Left lung (tissue), 10 donors: ENCODE data around the gene DKK2. TPM values are rescaled to one million over a fixed set of nuclear protein-coding genes. Genes with fewer than 3 reads are reported as not detected.

Experiments
- ATAC-seq: fragments of 200-7000 bp; cut with Tn5 transposase; one replicate; pipeline ENCODE4 v1.9.1; 2020; ENCODE audit warnings: moderate library complexity
- DNase-seq, 4 donors: peaks; one replicate each; pipeline ENCODE4 v3.0.0-alpha.2; 2013 to 2020
- H3K27ac ChIP-seq, 2 donors: fragments of 200-600 bp; sonication (generic) in 1 of 2; one replicate each; pipeline versions ENCODE4 v1.5.0 to v1.8.0; 2020 to 2021
- H3K27me3 ChIP-seq, 2 donors: fragments of 200-600 bp; sonication (generic) in 1 of 2; one replicate each; pipeline versions ENCODE4 v1.5.0 to v1.8.0; 2020 to 2021
- H3K36me3 ChIP-seq, 2 donors: fragments of 200-600 bp; sonication (generic) in 1 of 2; one replicate each; pipeline versions ENCODE4 v1.5.0 to v1.8.0; 2020 to 2021
- H3K4me1 ChIP-seq, 2 donors: fragments of 200-600 bp; one replicate each; pipeline ENCODE4 v1.8.0; 2021
- H3K4me3 ChIP-seq, 2 donors: fragments of 200-600 bp; sonication (generic) in 1 of 2; one replicate each; pipeline versions ENCODE4 v1.5.0 to v1.8.0; 2020 to 2021; ENCODE audit warnings: mild to moderate bottlenecking in 1 of 2
- H3K9me3 ChIP-seq, 2 donors: fragments of 200-600 bp; sonication (generic) in 1 of 2; one replicate each; pipeline versions ENCODE4 v1.5.0 to v1.8.0; 2020 to 2021
- intact Hi-C, 2 donors: fragments of 100-400 bp; cut with DNase I; formaldehyde crosslinking; loops; one replicate each; pipeline versions ENCODE4 v1.11.2 to v1.14.2; 2022
- polyA plus RNA-seq, 6 donors: library from polyadenylated mRNA; unstranded; fragments of 120-200 nt; gene quantifications; one replicate each; pipeline ENCODE4 v1.2.1, GENCODE V29; 2013; ENCODE audit not compliant: insufficient read length in 6 of 6
- total RNA-seq, 2 donors: library from RNA; stranded (reverse); fragmentation: NEBNext Ultra II Directional; extraction: Animal tissue kit (Norgen Biotek cat#: 25700); gene quantifications; one replicate each; pipeline ENCODE4 v1.2.1, GENCODE V29; 2021
- TF ChIP-seq, protein P1 (sequence below), 2 donors: fragments of 200-600 bp; sonication (generic) in 1 of 2; IDR thresholded peaks; one replicate each; pipeline versions ENCODE4 v1.5.0 to v1.8.0; 2021; ENCODE audit warnings: antibody characterized with exemption in 2 of 2
- donor health status: DM: no; HTN: yes; CAD: no.
- donor health status: DM: no; HTN: no; CAD: no.

Gene DKK2
- total and polyA plus RNA-seq, 8 donors, result 1.8 to 20.2 (median 3.8) TPM

DNA sequence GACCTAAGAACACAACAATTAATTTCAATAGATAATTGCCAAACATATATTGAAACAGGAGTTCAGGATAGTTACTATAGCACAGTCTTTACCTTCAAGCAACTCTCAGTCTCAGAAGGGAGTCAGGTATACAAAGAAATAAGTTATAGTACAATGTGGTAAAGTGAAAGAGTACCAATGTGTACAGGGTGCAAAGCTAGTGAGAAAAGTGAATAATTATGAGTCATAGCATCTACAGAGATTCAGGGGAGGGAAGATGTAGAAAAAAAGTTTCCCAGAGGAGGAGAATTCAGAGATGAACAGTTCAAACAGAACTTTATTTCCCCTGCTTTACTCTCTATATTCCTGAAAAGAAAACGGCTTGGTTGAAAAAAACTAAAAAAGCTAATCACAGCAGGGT is 22.7 kb upstream of the DKK2 start:
- Histone ChIP-seq H3K4me1 (no peaks in the 10 kb centered on the region), H3K27ac (no peak overlapping the region), H3K36me3 (no peaks in the 10 kb centered on the region), H3K4me3 (no peak overlapping the region), H3K27me3 (no peaks in the 10 kb centered on the region), H3K9me3 (no peaks in the 10 kb centered on the region)
- intact Hi-C loops, result no loop called here
- DNase-seq (no peak), ATAC-seq (no peak)
- TF ChIP-seq, protein P1, sequence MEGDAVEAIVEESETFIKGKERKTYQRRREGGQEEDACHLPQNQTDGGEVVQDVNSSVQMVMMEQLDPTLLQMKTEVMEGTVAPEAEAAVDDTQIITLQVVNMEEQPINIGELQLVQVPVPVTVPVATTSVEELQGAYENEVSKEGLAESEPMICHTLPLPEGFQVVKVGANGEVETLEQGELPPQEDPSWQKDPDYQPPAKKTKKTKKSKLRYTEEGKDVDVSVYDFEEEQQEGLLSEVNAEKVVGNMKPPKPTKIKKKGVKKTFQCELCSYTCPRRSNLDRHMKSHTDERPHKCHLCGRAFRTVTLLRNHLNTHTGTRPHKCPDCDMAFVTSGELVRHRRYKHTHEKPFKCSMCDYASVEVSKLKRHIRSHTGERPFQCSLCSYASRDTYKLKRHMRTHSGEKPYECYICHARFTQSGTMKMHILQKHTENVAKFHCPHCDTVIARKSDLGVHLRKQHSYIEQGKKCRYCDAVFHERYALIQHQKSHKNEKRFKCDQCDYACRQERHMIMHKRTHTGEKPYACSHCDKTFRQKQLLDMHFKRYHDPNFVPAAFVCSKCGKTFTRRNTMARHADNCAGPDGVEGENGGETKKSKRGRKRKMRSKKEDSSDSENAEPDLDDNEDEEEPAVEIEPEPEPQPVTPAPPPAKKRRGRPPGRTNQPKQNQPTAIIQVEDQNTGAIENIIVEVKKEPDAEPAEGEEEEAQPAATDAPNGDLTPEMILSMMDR (IDR thresholded peaks at IDR 0.05), result no peak

DNA sequence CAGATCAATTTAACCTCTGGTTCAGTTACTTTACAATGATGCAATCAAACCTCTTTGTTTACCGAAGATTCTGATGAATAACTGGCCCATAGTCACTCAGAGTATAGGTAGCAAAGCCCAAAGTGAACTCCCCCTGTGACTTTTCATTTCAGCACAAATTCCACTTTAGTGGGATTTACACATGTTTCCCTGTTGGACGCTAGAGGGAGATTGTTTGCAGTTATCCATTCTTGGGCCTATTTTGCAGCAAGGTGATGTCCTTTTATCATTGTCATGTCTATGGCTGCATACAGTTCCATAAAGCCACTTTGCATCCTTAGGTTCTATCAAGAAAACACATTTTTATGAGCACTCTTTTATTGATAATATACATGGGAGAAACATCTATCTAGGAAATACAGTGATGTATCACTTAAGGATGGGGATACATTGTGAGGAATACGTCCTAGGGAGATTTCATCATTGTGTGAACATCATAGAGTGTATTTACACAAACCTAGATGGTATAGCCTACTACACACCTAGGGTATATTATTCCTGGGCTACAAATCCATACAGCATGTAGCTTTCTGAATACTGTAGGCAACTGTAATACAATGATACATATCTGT is 14.5 kb upstream of the DKK2 start:
- intact Hi-C loops, result no loop called here

DNA sequence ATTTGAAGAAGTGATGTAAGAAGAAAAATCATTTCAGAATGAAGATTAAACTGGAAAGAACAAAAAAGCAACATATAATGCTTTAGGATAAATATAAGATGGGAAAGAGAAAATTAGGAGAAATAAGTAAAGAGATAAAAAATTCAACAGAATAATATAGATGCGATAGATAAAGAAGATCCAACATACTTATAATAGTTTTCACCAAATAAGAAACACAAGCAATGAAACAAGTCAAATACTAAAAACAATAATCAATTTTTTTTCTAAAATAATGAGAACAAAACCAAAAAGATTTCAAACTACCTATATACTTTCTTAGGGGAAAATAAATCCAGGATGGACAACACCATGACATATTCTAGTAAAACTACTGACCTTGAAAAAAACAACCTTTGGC is 10.1 kb upstream of the DKK2 start:
- H3K4me1 ChIP-seq, result no peaks in the 10 kb centered on the region
- DNase-seq, result no peak
- H3K27ac ChIP-seq, result no peak overlapping the region
- no peak overlapping the region for H3K4me3 ChIP-seq
- intact Hi-C loops, result no loop called here
- TF ChIP-seq, protein P1 (IDR thresholded peaks at IDR 0.05), result no peak
- peaks cover 0 to 18% of the 10 kb centered on the region in 2 donors for H3K9me3 ChIP-seq
- no peaks in the 10 kb centered on the region for H3K36me3 ChIP-seq
- no peaks in the 10 kb centered on the region for H3K27me3 ChIP-seq
- no peak for ATAC-seq

More for the DNA sequence above, 14.5 kb upstream of the DKK2 start:
- no peaks in the 10 kb centered on the region for H3K36me3 ChIP-seq
- H3K4me1 ChIP-seq, result no peaks in the 10 kb centered on the region
- no peaks in the 10 kb centered on the region for H3K27me3 ChIP-seq
- no peak for DNase-seq
- peaks cover 0 to 15% of the 10 kb centered on the region in 2 donors for H3K9me3 ChIP-seq
- no peak overlapping the region for H3K4me3 ChIP-seq
- H3K27ac ChIP-seq, result no peak overlapping the region
- TF ChIP-seq, protein P1 (IDR thresholded peaks at IDR 0.05), result peak in 1 of 2 donors; percentile 37
- no peak for ATAC-seq

DNA sequence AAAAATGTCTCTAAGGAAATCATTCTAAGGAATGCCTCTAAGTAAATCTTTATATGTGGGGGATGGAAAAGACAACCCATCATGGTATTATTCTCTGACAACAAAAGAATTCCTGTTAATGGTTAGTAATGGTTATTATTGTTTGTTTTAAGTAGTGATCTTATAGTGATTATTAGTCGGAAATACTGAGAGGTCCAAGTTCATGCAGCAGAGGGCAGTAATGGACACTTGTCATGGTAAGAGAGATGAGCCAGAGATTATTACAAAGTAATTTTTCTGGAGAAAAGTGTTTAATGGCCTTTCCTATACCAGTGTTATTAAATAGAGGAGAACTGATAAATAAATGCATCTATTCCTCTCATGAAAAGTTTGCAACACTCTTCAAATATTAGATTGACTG is 8.1 kb upstream of the DKK2 start:
- Histone ChIP-seq H3K27ac (no peak overlapping the region), H3K36me3 (no peaks in the 10 kb centered on the region), H3K4me3 (no peak overlapping the region), H3K27me3 (peaks cover 2 to 9% of the 10 kb centered on the region in 2 donors), H3K4me1 (no peaks in the 10 kb centered on the region), H3K9me3 (peaks cover 0 to 18% of the 10 kb centered on the region in 2 donors)
- ATAC-seq, result no peak
- TF ChIP-seq, protein P1 (IDR thresholded peaks at IDR 0.05), result no peak
- DNase-seq, result no peak
- intact Hi-C loops, result no loop called here

DNA sequence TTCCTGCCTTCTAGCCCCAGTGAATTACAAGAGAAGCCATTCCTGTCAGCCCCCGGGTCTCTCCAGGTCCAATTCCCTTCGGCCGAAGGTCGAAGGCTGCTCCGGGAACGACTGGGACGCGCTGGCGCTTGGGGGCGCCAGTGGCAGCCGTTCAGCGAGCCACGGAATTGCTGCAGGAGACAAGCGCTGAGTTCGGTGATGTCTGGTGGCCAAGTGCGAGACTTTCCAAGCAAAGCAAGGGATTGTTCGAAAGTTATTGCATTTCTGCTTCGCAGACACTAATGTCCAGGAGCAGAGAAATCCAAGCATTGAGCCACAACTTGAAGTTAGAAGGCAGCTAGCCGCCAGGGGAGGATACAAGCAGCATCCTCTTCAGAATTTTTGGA is 1.1 kb upstream of the DKK2 start:
- peaks cover 12 to 30% of the 10 kb centered on the region in 2 donors for H3K4me1 ChIP-seq
- peaks cover 68 to 79% of the 10 kb centered on the region in 2 donors for H3K27me3 ChIP-seq
- H3K27ac ChIP-seq, result no peak overlapping the region
- intact Hi-C loops, result no loop called here
- H3K36me3 ChIP-seq, result no peaks in the 10 kb centered on the region
- ATAC-seq, result peak; percentile 64
- no peaks in the 10 kb centered on the region for H3K9me3 ChIP-seq
- TF ChIP-seq, protein P1 (IDR thresholded peaks at IDR 0.05), result peak in 1 of 2 donors; percentile 10
- no peak overlapping the region for H3K4me3 ChIP-seq
- peak in 3 of 4 donors; percentile 30 to 66 (median 58) for DNase-seq
